ENCODE data around the gene COLEC12. TPM values are rescaled to one million over a fixed set of nuclear protein-coding genes. Genes with fewer than 3 reads are reported as not detected.

COLEC12 gene
- total RNA-seq, 1 donor from 2014 or later: 70.0 TPM

- DNase-seq (ENCODE audit: low spot score in 2 of 2, unreplicated experiment in 2 of 2): no peak
- Mint-ChIP-seq H3K4me3 (no peak overlapping the region), H3K4me1 (peaks cover 48% of the 10 kb centered on the region), H3K27me3 (ENCODE audit: low read depth) (no peaks in the 10 kb centered on the region), H3K9me3 (peaks cover 17% of the 10 kb centered on the region), H3K36me3 (peaks cover 31% of the 10 kb centered on the region), H3K27ac (no peak overlapping the region)
- no peak for TF ChIP-seq CTCF (IDR thresholded peaks at IDR 0.05; ENCODE audit: unreplicated experiment)
Observed at GRCh38 chr18:400456-400855, 100.0 kb downstream of the COLEC12 start.

- TF ChIP-seq CTCF (IDR thresholded peaks at IDR 0.05; ENCODE audit: unreplicated experiment): no peak
- Mint-ChIP-seq H3K27me3 (ENCODE audit: low read depth) (no peaks in the 10 kb centered on the region), H3K9me3 (peaks cover 11% of the 10 kb centered on the region), H3K36me3 (peaks cover 25% of the 10 kb centered on the region), H3K4me3 (no peak overlapping the region), H3K27ac (no peak overlapping the region), H3K4me1 (peaks cover 56% of the 10 kb centered on the region)
- DNase-seq (ENCODE audit: low spot score in 2 of 2, unreplicated experiment in 2 of 2): no peak
Observed at GRCh38 chr18:399631-400135, 100.8 kb downstream of the COLEC12 start.

- Mint-ChIP-seq H3K9me3 (peaks cover 7% of the 10 kb centered on the region), H3K4me1 (peaks cover 60% of the 10 kb centered on the region), H3K4me3 (no peak overlapping the region), H3K36me3 (peaks cover 22% of the 10 kb centered on the region), H3K27me3 (ENCODE audit: low read depth) (no peaks in the 10 kb centered on the region), H3K27ac (peak overlapping the region; percentile 60)
- TF ChIP-seq CTCF (IDR thresholded peaks at IDR 0.05; ENCODE audit: unreplicated experiment): no peak
- no peak for DNase-seq (ENCODE audit: low spot score in 2 of 2, unreplicated experiment in 2 of 2)
Observed at GRCh38 chr18:398935-399630, 101.4 kb downstream of the COLEC12 start.

- Mint-ChIP-seq H3K4me1 (peaks cover 77% of the 10 kb centered on the region), H3K9me3 (no peaks in the 10 kb centered on the region), H3K27ac (peak overlapping the region; percentile 66), H3K36me3 (peaks cover 1% of the 10 kb centered on the region), H3K27me3 (ENCODE audit: low read depth) (no peaks in the 10 kb centered on the region), H3K4me3 (no peak overlapping the region)
- TF ChIP-seq CTCF (IDR thresholded peaks at IDR 0.05; ENCODE audit: unreplicated experiment): no peak
- no peak for DNase-seq (ENCODE audit: low spot score in 2 of 2, unreplicated experiment in 2 of 2)
Observed at GRCh38 chr18:396556-396955, 103.9 kb downstream of the COLEC12 start.

GRCh38 chr18:396251-396555 lies 104.3 kb downstream of the COLEC12 start:
- H3K27me3 Mint-ChIP-seq (ENCODE audit: low read depth): no peaks in the 10 kb centered on the region
- no peak for TF ChIP-seq CTCF (IDR thresholded peaks at IDR 0.05; ENCODE audit: unreplicated experiment)
- H3K4me3 Mint-ChIP-seq: no peak overlapping the region
- no peaks in the 10 kb centered on the region for H3K9me3 Mint-ChIP-seq
- peak overlapping the region; percentile 61 for H3K27ac Mint-ChIP-seq
- peaks cover 80% of the 10 kb centered on the region for H3K4me1 Mint-ChIP-seq
- no peak for DNase-seq (ENCODE audit: low spot score in 2 of 2, unreplicated experiment in 2 of 2)
- H3K36me3 Mint-ChIP-seq: no peaks in the 10 kb centered on the region

Data from mesothelial cell of epicardium (in vitro differentiated cells).